SU-DHL-6 (cell line): Measurements from ENCODE around the gene BMP3.
"Not testable (repeated sequence)": the region's sequence is repeated elsewhere in the genome, so short reads cannot be mapped to it uniquely, and the experiment has no call there.

Source experiments
- H2AFZ ChIP-seq: fragments of 200-600 bp; sonication (generic); 2 replicates; pipeline ENCODE4 v1.6.1; 2014; ENCODE audit warnings: low read depth, mild to moderate bottlenecking, moderate library complexity, mixed read lengths, antibody characterized with exemption, low read length; ENCODE audit not compliant: severe bottlenecking
- H3F3A ChIP-seq: fragments of 200-600 bp; shearing (Covaris generic); 2 replicates; pipeline ENCODE4 v1.6.0; 2016; ENCODE audit warnings: antibody characterized with exemption, mild to moderate bottlenecking; ENCODE audit not compliant: insufficient read depth
- H3K27ac ChIP-seq: fragments of 200-600 bp; sonication (generic); 2 replicates; pipeline ENCODE4 v1.5.1; 2016; ENCODE audit warnings: low read depth, mild to moderate bottlenecking, low read length, moderate library complexity, mixed read lengths
- H3K27me3 ChIP-seq: fragments of 200-600 bp; sonication (generic), shearing (Covaris generic); 2 replicates; pipeline ENCODE4 v1.6.0; 2014; ENCODE audit warnings: mild to moderate bottlenecking, low read length
- H3K36me3 ChIP-seq: fragments of 200-600 bp; sonication (generic); 2 replicates; pipeline ENCODE4 v1.6.1; 2014; ENCODE audit warnings: mild to moderate bottlenecking, low read length, mixed read lengths
- H3K4me2 ChIP-seq: fragments of 300-600, 200-600 bp; shearing (Covaris generic), sonication (generic); 2 replicates; pipeline ENCODE4 v1.6.0; 2014; ENCODE audit warnings: low read length, low read depth, mild to moderate bottlenecking; ENCODE audit not compliant: poor library complexity, severe bottlenecking
- H3K4me3 ChIP-seq: fragments of 200-600 bp; sonication (generic); 2 replicates; pipeline ENCODE4 v1.5.1; 2014; ENCODE audit warnings: antibody characterized with exemption, low read length, mild to moderate bottlenecking, mixed read lengths; ENCODE audit not compliant: insufficient read depth, poor library complexity, severe bottlenecking
- H3K79me2 ChIP-seq: fragments of 200-600 bp; sonication (generic); 2 replicates; pipeline ENCODE4 v1.6.1; 2014; ENCODE audit warnings: mild to moderate bottlenecking, low read length, moderate library complexity; ENCODE audit not compliant: insufficient read depth
- H3K9ac ChIP-seq: fragments of 200-600 bp; sonication (generic); 2 replicates; pipeline ENCODE4 v1.7.0; 2014; ENCODE audit warnings: mild to moderate bottlenecking, low read length
- H3K9me2 ChIP-seq: fragments of 200-600 bp; sonication (generic); replicated peaks from 2 replicates; pipeline ENCODE4 v1.6.1; 2014; ENCODE audit warnings: low read length; ENCODE audit not compliant: insufficient read depth
- H3K9me3 ChIP-seq: fragments of 200-600 bp; sonication (generic); 2 replicates; pipeline ENCODE4 v1.6.1; 2014; ENCODE audit warnings: low read length, mixed read lengths; ENCODE audit not compliant: insufficient read depth
- H4K20me1 ChIP-seq: fragments of 200-600 bp; sonication (generic); 2 replicates; pipeline ENCODE4 v1.6.1; 2014; ENCODE audit warnings: low read depth, mild to moderate bottlenecking, antibody characterized with exemption, low read length, moderate library complexity, mixed read lengths
- EZH2phosphoT487 ChIP-seq: fragments of 200-600 bp; sonication (generic), shearing (Covaris generic); conservative IDR thresholded peaks from 2 replicates; pipeline ENCODE4 v1.6.1; 2018; ENCODE audit warnings: mild to moderate bottlenecking, antibody characterized with exemption, low read length, moderate library complexity, mixed read lengths
- TF ChIP-seq, protein P1 (sequence below): fragments of 200-600 bp; sonication (generic); IDR thresholded peaks from one replicate; pipeline ENCODE4 v1.5.1; 2017; ENCODE audit warnings: antibody characterized with exemption, mild to moderate bottlenecking, low read length, moderate library complexity; ENCODE audit not compliant: insufficient read depth, poor library complexity, severe bottlenecking

BMP3 gene

DNA sequence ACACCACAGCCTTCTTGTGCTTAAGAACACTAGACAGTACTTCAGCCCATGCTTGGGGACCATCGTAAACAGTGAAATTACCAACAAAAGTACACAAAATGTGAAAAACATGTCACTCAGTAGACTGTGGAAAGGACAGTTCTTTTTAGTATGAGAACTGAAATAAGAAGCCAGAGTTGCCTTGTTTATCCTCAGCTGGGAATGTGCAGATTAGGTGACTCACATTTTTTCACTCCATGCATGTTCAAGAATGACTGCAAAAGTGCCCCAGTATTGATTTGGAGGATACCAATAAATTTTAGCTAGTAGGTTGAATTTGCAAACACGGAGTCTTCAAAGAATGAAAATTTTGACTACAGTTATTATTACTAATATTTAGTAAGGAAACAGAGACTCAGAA is 23.1 kb upstream of the BMP3 start:
- Histone ChIP-seq H3K27me3 (no peaks in the 10 kb centered on the region), H3K36me3 (no peaks in the 10 kb centered on the region), H3K79me2 (no peaks in the 10 kb centered on the region), H3K9me2 (no peaks in the 10 kb centered on the region), H4K20me1 (no peaks in the 10 kb centered on the region), H3F3A (no peaks in the 10 kb centered on the region; the same call in 1 of the 2 replicates), H3K9ac (no peak overlapping the region), H2AFZ (no peak overlapping the region), H3K4me2 (no peak overlapping the region), H3K9me3 (no peaks in the 10 kb centered on the region), H3K4me3 (no peak overlapping the region), H3K27ac (no peak overlapping the region)
- TF ChIP-seq, protein P1, sequence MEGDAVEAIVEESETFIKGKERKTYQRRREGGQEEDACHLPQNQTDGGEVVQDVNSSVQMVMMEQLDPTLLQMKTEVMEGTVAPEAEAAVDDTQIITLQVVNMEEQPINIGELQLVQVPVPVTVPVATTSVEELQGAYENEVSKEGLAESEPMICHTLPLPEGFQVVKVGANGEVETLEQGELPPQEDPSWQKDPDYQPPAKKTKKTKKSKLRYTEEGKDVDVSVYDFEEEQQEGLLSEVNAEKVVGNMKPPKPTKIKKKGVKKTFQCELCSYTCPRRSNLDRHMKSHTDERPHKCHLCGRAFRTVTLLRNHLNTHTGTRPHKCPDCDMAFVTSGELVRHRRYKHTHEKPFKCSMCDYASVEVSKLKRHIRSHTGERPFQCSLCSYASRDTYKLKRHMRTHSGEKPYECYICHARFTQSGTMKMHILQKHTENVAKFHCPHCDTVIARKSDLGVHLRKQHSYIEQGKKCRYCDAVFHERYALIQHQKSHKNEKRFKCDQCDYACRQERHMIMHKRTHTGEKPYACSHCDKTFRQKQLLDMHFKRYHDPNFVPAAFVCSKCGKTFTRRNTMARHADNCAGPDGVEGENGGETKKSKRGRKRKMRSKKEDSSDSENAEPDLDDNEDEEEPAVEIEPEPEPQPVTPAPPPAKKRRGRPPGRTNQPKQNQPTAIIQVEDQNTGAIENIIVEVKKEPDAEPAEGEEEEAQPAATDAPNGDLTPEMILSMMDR = no peak
- TF ChIP-seq EZH2phosphoT487 = no peak

DNA sequence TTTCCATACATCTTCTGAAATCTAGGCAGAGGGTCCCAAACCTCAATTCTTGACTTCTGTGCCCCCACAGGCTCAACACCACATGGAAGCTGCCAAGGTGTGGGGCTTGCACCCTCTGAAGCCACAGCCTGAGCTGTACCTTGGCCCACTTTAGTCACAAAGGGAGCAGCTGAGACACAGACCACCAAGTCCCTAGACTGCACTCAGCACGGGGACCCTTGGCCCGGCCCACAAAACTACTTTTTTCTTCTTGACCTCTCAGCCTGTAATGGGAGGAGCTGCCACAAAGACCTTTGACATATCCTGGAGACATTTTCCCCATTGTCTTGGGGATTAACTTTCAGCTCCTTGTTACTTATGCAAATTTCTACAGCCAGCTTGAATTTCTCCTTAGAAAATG is 13.9 kb upstream of the BMP3 start:
- not testable (repeated sequence) for H3K27me3 ChIP-seq, H3K4me2 ChIP-seq, H3K9me2 ChIP-seq, H3K4me3 ChIP-seq, H3K9ac ChIP-seq, H3K36me3 ChIP-seq, H2AFZ ChIP-seq, H3F3A ChIP-seq, H3K27ac ChIP-seq, H3K79me2 ChIP-seq, H3K9me3 ChIP-seq, H4K20me1 ChIP-seq

GRCh38 chr4:81019006-81019405 is 11.5 kb upstream of the BMP3 start:
- no peak overlapping the region for H3K4me2 ChIP-seq
- H2AFZ ChIP-seq = no peak overlapping the region
- no peak overlapping the region for H3K4me3 ChIP-seq
- H3K9me2 ChIP-seq = no peaks in the 10 kb centered on the region
- no peaks in the 10 kb centered on the region for H3K36me3 ChIP-seq
- no peaks in the 10 kb centered on the region for H3K9me3 ChIP-seq
- no peaks in the 10 kb centered on the region for H4K20me1 ChIP-seq
- H3F3A ChIP-seq = no peaks in the 10 kb centered on the region
- no peak overlapping the region for H3K9ac ChIP-seq
- no peak overlapping the region for H3K27ac ChIP-seq
- no peaks in the 10 kb centered on the region for H3K27me3 ChIP-seq
- TF ChIP-seq, protein P1 = no peak
- TF ChIP-seq EZH2phosphoT487 = no peak
- no peaks in the 10 kb centered on the region for H3K79me2 ChIP-seq

GRCh38 chr4:81021142-81021944 is 9.2 kb upstream of the BMP3 start:
- H3K9me2 ChIP-seq = no peaks in the 10 kb centered on the region

More at GRCh38 chr4:81021142-81021944, 9.2 kb upstream of the BMP3 start:
- H2AFZ ChIP-seq = no peak overlapping the region
- no peaks in the 10 kb centered on the region for H4K20me1 ChIP-seq
- H3K27me3 ChIP-seq = no peaks in the 10 kb centered on the region
- no peaks in the 10 kb centered on the region for H3F3A ChIP-seq
- no peak overlapping the region for H3K4me3 ChIP-seq
- no peaks in the 10 kb centered on the region for H3K36me3 ChIP-seq
- H3K4me2 ChIP-seq = no peak overlapping the region
- H3K27ac ChIP-seq = no peak overlapping the region
- no peaks in the 10 kb centered on the region for H3K79me2 ChIP-seq
- TF ChIP-seq, protein P1 = no peak
- TF ChIP-seq EZH2phosphoT487 = no peak
- H3K9ac ChIP-seq = no peak overlapping the region
- no peaks in the 10 kb centered on the region for H3K9me3 ChIP-seq
